NCI-H1417 (cell line): ENCODE measurements around the gene CDH4.
A peak's percentile ranks its signal among the peaks of the same experiment; 100 is the strongest.

Experiments used
- DNase-seq, 3 experiments: peaks; one replicate each; lab custom pipeline; 2025; lab: John Stamatoyannopoulos, UW

CDH4 gene

DNA sequence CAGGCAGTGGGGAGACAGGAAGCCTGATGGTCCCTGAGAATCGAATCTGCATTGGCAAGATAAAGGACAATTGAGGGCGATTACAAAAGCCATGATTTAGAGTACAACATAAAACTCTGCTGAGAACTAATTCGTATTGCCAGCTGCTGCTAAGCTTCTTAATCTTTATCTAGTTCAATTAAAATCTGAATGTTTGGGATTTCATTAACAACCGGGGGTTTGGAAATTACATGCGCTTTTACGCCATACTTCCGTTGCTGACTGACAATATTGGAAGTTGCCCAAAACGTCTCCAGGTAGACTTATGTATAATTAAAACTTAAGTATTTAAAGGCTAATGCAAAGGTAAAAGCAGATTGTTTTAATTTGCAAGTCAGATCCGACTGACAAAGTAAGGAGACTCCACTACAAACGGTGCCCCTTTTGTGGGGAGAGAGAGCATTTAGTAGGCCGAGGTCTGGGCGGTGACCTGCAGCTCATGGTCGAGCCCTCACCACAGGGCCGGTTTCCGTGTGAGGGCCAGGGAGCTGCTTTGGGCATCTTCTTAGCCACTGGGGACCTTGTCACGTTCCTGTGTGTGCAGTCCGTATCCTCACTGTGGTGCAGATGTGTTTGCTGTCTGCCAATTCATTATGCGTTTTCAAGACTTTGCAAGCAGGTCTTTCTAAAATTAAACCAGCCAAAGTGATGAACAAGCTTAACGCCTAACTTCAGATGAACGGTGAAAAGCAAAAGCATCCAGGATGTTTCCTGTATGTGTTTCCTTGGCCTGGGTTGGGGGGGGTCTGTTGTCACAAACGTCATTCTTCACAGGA lies 49.9 kb downstream of the CDH4 start:
- no peak for DNase-seq

DNA sequence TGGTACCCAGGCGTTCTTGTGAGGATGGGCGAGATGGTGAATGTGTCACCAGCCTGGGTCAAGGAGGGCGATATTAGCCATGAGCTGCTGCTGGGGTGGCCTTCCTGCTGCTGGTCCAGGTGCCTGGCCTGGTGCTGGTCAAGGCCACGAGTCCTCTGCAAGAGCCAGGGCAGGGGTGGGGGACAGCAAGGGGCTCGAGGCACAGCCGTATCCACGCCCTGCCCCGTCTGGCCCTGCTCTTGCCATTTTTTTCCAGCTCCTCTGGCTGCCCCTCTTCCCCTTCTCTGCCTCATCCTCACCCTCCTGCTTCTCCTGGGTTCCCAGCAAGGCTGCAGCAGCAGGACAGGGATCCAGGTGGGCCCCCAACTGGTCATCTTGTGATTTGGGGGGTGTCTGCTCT lies 51.2 kb downstream of the CDH4 start:
- DNase-seq = no peak

DNA sequence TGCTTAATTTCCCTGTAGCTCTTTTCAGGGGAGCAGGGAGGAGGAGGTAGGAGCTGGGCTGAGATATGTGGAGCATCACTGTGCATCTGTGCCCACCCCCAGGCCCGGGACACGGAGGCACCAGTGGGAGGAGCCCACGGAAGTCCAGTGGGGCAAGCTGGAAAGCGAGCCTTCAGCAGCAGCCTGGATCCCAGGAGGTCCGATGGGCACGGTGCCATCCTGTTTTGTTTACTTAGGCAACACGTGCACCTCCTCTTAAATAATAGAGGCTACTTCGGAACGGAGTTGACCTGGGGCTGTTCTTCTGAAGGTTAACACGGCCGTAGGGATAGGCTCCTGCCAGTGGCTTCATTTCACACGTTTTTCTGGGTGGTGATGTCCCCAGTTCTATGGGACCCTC lies 51.6 kb downstream of the CDH4 start:
- DNase-seq = peak; percentile 61 to 86 (median 65)

DNA sequence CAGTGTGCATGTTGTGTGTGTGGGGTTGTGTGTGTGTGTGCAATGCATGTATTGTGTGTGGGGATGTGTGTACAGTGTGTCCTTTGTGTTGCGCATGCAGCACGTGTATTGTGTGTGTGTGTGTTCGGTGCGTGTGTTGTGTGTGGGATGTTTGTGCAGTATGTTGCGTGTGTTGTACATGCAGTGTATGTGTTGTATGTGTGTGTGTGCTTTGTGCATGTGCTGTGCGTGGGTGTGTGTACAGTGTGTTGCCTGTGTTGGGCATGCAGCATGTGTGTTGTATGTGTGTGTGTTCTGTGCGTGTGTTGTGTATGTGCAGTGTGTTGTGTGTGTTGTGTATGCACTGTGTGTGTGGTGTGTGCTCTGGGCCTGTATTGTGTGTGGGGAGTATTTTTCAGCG lies 52.7 kb downstream of the CDH4 start:
- DNase-seq = no peak

DNA sequence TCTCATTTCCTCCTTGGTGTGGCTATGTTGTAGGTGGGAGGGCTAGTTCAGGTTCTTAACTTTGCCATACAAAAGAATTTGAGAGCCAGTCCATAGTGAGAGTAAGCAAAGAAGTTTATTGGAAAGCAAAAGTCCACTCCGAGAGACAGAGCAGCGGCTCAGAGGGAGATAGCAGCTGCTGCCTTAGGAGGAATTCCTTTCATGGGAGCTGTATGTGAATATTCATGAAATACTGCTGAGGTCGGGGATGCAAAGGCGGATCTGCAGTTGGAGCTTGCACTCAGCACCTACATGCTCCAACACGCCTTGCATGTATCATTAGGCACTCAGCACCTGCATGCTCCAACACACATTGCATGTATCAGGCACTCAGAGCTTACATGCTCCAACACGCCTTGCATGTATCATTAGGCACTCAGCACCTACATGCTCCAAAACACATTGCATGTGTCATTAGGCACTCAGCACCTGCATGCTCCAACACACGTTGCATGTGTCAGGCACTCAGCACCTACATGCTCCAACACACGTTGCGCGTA lies 54.9 kb downstream of the CDH4 start:
- no peak for DNase-seq

DNA sequence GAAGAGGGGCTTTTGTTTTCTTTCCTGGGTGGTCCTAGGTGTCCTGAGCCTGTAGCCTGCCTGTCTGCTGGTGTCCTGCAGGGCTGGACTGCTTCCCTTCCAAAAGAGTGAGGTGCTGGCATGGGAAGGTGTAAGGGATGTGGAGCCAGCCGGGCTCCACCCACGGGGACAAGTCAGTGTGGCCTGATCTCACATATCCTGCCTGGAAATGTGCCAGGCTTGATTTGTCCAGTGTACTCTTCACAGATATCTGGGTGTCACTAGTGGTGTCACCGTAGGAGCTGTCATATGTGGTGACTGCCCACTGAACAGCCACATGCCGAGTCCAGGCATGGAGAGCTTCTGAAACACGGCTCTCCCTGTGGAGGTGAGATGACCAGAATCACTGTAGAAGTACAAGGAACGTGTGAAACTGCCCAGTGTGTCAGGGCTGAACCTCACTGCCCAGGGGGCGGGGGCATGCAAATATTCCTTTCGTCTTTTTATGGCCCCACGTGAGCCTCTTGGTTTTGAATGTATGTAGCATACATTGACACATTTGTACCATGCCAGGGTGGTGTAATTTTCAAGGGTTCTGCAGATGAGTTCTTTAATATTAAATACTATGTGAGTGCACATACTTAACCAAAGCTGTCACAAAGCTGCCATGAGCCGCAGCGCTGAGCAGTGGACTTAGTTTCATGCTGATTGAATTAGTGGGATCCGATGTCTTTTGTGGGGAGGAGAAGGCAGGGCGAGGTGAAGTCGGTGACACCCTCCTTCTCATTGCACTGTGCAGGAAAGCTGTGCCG lies 55.8 kb downstream of the CDH4 start:
- no peak for DNase-seq

DNA sequence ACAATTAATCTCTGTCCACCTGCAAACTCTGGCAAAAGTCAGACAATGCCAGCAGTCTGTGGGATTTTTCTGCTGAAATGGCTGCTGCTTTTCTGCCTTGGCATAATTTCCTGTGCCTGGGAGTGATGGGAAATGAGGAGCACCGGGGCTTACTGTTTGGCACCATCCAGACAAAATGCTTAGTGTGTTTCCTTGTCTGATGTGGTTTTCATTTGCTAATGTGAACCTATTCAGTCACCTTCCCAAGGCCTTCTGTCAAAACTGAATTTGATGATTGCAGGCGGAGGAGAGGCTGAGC lies 56.4 kb downstream of the CDH4 start:
- DNase-seq = no peak

DNA sequence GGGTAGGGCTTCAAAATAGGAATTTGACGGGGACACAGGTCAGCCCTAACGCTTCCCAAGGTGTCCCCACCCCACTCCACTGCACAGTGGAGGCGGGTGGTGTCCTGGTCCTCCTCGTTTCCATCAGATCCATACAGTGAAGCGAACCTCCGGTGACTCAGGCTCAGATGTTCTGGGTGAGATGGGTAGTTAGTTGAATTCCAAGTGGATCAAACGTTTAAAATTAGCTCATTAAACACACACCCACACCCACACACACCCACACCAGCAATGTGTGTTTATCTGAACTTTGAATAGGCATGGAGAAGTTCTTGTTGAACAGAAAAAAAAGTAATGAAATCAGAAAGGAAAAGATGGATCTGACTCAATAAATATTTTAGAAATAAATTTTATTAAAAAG lies 58.9 kb downstream of the CDH4 start:
- DNase-seq = no peak

DNA sequence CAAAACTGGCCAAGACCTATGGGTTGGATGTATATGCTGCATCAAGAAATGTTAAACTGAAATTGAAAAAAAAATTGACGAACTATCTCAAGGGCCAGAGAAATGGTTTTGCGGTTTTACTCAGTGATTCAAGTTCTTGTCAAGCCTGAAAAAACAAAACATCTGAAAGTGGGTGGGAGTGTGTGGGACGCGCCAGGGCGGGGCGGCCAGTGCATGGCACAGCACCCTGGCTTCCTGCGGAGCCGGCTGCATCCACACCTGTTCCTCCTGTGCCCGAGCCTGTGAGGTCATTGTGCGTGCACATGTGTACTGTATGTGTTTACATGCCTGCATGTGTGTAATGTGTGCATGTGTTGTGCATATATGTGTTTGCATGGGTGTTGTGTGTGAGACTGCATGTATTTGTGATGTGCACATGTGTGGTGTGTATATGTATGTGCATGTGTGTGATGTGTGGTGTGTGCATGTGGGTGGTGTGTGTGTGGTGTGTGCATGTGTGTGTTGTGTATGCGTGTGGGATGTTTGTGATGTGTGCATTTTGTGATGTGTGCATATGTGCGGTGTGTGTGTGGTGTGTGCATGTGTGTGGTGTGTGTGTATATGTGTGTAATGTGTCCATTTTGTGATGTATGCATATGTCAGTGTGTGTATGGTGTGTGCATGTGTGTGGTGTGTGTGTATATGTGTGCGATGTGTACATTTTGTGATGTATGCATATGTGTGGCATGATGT lies 59.8 kb downstream of the CDH4 start:
- peak in 1 of 3 experiments; percentile 59 for DNase-seq

DNA sequence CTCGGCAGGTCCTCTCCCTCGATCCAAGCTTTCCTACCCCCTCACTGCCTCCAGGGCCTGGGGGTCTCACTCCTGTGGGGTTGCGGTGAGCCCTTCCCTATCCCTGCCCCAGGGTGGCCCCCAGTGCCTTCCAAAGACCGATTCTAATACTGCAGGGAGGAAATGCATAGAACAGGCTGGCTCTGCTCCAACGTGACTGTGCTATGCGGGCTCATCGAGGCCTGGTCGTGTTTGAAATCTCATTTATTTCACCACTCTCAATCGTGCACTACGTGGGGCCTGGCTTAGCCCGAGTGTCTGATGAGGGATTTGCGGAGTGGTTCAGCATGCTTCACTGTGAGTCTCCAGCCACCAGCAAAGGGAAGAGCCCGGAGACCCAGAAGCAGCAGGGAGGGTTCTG lies 60.9 kb downstream of the CDH4 start:
- no peak for DNase-seq

DNA sequence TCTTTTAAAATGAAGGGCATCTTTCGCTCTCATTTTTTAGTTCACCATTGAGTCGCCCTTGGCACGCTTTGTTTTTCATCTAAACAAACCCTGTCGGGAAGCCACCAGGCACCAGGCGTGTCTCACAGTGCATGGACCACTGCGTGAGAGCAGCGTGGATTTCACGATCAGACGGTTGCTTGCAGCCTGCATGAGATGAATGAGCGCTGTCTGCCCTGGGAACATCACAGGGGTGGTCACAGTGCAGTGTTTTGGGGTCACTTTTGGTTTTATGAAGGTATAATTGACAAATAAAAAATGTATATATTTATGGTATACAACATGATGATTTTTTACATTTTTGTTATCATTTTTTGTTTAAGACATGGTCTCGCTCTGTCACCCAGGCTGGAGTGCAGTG lies 61.3 kb downstream of the CDH4 start:
- DNase-seq = no peak

DNA sequence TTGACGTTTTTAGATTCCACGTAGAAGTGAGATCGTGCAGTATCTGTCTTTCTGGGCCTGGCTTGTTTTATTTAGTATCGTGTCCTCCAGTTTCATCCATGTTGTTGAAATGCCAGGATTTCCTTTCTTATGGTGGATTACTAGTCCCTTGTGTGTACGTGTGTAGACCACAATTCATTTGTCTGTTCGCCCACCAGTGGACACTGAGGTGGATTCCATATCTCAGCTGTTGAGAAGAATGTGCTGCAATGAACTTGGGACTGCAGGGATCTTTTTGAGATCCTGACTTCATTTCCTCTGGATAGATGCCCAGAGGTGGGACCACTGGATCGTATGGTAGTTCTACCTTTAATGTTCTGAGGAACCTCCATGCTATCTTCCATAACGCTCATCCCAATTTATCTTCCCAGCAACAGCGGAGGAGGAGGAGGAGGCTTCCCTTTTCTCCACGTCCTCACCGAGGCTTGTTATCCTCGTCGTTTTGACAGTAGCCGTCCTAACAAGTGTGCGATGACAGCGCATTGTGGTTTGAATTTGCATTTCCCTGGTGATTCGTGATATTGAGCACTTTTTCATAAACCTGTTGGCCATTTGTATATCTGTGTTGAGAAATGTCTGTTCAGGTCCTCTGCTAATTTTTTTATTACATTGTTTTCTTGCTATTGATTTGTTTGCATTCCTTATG lies 62.4 kb downstream of the CDH4 start:
- DNase-seq = no peak

DNA sequence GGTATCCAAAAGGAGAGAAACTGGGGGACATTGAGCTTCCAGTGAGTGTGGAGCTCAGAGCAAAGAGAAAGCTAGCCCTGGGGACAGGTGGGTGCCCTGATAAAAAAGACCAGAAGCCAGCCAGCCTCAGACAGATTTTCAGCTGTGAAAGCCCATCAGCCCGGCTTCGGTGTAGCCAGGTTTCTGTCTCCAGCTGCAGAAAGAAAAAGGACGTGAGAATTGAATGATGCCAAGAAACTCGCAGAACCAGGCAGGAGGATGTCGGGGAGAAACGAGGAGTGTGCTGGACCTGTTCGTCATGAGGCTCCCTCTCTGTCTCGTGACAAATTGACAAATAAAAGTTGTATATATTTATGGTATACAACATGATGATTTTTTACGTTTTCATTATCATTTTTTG lies 63.3 kb downstream of the CDH4 start:
- DNase-seq = no peak

DNA sequence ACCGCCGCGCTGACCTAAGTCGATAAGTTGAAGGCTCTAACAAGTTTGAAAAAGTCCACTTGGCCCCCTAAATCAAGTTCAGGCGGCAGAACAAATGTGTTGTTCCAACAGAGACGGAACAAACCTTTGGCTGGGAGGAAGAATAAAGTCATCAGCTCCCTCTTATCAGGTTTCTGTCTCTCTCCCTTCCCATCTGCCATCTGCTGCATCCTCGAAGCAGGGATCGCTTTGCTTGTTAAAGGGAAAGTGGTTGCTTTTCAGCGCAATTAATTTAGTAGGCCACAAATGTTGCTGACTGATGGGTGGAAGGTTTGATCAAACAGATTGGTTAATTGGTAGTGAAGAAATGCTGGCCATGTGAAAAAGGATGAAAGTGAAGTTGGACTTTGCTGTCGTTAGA lies 64.3 kb downstream of the CDH4 start:
- DNase-seq = no peak

DNA sequence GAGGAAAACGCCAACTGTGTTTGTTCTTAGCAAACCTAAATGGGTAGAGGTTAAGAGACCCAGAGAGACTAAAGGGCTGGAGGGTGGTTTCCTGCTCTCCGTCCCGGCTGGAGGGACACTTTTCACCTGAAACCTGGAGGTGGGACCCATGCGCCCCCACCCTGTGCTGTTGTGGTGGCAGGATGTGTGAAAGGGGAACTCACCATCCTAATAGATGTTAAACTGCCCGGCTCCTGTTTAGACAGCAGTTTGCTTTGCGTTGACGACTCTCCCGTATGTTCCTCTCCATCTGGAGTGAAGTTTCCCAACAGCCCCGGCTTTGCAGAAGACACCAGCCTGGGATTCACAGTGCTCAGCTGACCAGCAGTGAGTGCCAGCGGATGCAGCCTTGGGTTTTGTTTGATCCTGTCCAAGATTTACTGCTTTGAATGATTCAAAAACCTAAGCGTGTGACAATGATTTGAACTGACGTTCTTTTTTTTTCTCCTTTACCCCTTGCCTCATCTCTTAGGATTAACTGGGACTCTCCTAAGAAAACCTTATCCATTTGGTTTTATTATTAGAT lies 66.0 kb downstream of the CDH4 start:
- no peak for DNase-seq

DNA sequence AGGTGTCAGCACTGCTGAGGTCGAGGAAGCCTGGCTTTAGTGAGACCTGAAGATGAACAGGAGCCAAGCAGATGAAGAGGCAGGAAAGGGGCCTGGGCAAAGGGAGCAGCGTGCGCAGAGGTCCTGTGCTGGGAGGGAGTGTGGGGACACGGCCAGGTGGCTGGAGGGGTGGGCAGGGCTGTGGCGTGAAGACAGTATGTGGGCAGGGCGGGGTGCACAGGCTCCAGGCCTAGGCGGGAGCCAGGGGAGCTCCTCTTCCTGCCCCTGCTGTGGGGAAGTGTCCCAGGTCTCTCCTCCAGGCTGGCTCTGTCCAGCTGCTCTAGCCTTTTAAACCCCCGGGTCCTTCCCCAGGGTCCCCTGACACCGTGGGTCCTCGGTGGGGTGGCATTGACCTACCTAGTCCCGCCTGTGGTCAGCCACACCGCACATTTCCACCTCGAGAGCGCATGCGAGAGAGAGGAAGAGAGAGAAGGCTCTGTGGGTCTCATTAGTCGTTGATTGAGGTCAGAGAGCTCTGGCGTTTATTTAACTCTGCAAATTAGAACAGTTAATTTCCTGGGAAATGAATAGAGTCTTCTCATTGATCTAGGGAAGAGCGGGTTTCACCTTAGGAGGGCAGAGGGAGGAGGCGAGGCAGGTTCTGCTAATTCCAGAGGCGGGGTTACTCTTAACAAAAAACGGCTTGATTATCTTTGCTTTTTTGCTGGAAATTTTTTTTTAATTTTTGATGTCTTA lies 68.8 kb downstream of the CDH4 start:
- no peak for DNase-seq

DNA sequence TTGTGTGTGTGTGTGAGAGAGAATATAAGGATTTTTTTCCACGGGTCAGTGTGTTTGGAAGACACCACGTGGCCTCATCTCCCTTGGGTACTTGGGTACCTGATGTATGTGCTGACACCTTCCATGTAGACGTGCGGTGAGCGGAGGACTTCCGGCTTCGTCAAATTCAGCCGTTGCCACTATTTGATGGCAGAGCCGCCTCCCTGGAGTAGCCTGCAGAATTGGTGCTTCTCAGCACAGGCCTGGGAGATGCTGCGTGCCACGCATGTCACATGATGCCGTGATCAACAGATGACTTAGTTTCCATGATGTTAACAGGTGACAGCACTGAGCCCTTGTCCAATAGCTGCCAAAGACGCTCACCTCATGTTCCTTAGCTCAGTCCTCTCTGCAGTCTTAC lies 69.4 kb downstream of the CDH4 start:
- DNase-seq = no peak

DNA sequence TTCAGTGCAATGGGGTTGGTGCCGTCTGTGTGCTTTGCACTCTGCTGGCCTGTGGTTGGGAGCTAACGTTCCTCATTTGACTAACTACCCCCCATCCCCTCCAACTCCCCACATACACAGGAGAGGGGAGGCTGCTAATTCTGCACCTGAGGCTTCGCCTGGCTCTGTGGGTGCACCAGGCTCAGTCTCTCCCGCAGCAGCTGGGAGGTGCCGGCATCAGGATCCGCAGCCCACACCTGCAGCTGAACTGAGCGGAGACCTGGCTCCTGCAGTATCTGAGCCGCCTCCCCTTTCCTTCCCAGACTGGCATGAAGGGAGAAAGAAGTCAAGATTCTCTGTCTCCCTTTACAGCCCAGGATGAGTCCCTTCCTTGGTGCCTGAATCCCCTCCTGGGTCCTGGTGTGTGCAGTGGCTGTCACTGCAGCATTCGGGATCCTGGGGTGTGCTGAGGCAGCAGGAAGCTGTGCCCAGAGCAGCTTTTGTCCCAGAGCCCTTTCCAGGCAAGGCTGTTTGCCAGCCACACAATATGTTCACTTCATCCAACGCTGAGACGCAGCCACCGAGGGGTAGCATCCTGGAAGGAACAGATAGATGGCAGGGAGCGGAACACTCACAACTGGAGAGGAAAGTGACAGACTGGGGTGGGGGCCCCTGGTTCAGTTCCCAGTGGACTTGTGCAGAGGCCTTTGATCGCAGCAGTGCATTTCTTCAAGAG lies 70.2 kb downstream of the CDH4 start:
- no peak for DNase-seq

DNA sequence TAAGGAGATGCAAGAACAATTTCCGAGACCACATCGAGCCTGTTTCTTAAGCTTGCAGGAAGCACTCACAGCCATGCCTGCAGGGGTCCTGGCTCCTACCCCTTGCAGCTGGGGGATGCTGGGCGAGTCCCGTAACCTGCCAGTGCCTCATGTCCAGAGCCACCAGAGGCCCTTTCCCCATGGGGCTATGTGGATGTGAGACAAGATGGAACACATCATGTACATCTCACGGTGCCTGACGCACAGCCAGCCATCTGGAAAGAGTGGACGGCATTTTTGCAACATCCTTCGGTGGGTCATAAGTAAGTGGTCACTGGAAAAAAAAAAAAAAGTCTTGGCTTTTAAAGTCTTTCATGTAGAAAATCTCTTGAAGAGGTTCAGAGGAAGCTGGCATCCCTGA lies 72.8 kb downstream of the CDH4 start:
- DNase-seq = no peak

DNA sequence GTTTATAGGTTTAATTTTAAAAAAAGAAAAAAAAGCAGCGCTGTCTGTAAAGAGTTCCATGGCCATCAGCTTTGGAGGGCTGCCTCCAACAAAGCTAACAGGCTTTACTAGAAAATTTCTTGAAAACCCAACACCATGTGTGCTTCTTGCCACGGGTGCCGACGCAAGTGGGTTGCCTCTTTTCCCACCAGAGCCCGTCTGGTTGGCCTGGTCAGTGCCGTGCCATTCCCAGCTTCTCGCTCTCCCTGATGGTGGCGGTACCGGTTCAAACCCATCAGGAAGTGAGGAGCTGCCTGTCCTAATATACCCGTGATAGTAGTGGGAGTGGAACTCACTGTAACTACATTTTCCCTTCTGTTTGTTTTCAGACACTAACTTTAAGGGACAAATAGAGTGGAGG lies 73.7 kb downstream of the CDH4 start:
- no peak for DNase-seq
